ENCODE measurements around the gene FSD1L. TPM values are rescaled to one million over a fixed set of nuclear protein-coding genes. Genes with fewer than 3 reads are reported as not detected.

FSD1L gene
- total and polyA plus RNA-seq, 2 of the 13 experiments (the other 11 are each of a cell fraction or from before 2014, with no cell fraction given) = 4.1 to 5.1 TPM

- TF ChIP-seq BRF2 (CRISPR knock-in tag; IDR thresholded peaks at IDR 0.05) = no peak
- TF ChIP-seq ZNF777 (CRISPR knock-in tag; IDR thresholded peaks at IDR 0.05) = no peak
- no peak for TF ChIP-seq GLMP (CRISPR knock-in tag; IDR thresholded peaks at IDR 0.05; ENCODE audit: borderline replicate concordance)
- TF ChIP-seq EZH2 (conservative IDR thresholded peaks at IDR 0.05; ENCODE audit: low read depth, low read length) = no peak
- no peak for TF ChIP-seq ZHX2 (IDR thresholded peaks at IDR 0.05; ENCODE audit: low read depth)
- TF ChIP-seq ZHX2 (CRISPR knock-in tag; IDR thresholded peaks at IDR 0.05; ENCODE audit: borderline replicate concordance) = no peak
- peak; percentile 47; the same call in 1 of the 2 replicates for TF ChIP-seq ZNF574 (CRISPR knock-in tag; IDR thresholded peaks at IDR 0.05)
- TF ChIP-seq RFXANK (CRISPR knock-in tag; IDR thresholded peaks at IDR 0.05) = no peak; the same call in 1 of the 2 replicates
- TF ChIP-seq SOX13 (IDR thresholded peaks at IDR 0.05) = peak; percentile 63; the same call in 1 of the 2 replicates
- TF ChIP-seq SOX13 (CRISPR knock-in tag; conservative IDR thresholded peaks at IDR 0.05 in 1 of 2, IDR thresholded peaks at IDR 0.05 in 1 of 2) = peak in 1 of 2 experiments; percentile 82; a peak in 1 of 4 replicates
- peak; percentile 70; the same call in 1 of the 2 replicates for TF ChIP-seq GATAD2A (CRISPR knock-in tag; IDR thresholded peaks at IDR 0.05)
- TF ChIP-seq KDM6A (CRISPR knock-in tag; IDR thresholded peaks at IDR 0.05; ENCODE audit: low read depth) = peak; percentile 68; the same call in 1 of the 2 replicates
- TF ChIP-seq KMT2B (CRISPR knock-in tag; IDR thresholded peaks at IDR 0.05) = no peak
- TF ChIP-seq ZNF230 (CRISPR knock-in tag; IDR thresholded peaks at IDR 0.05) = 0 out of 2 replicates have a peak, but pooled peaks have one; percentile 39
- no peak for TF ChIP-seq E2F2 (CRISPR knock-in tag; IDR thresholded peaks at IDR 0.05; ENCODE audit: borderline replicate concordance)
- no peak for TF ChIP-seq ZNF383 (CRISPR knock-in tag; IDR thresholded peaks at IDR 0.05; ENCODE audit: borderline replicate concordance)
- TF ChIP-seq FLYWCH1 (CRISPR knock-in tag; IDR thresholded peaks at IDR 0.05) = no peak
Observed at GRCh38 chr9:105418588-105419500, 29.0 kb upstream of the FSD1L start (continued).

Measured in HepG2 (cell line).